GM21619 (cell line): Measurements from ENCODE around the gene CASR.
A peak's percentile ranks its signal among the peaks of the same experiment; 100 is the strongest.

Source experiments
- ATAC-seq: cut with Tn5 transposase; IDR thresholded peaks from one replicate; pipeline ENCODE4 v1.9.1; 2021; ENCODE audit not compliant: unreplicated experiment

CASR gene

GRCh38 chr3:122255757-122256439 is 72.4 kb downstream of the CASR start:
- peak; percentile 64 for ATAC-seq

GRCh38 chr3:122257644-122258364 is 74.3 kb downstream of the CASR start:
- ATAC-seq: no peak

- peak; percentile 88 for ATAC-seq
Observed at GRCh38 chr3:122258757-122259371, 75.4 kb downstream of the CASR start.

- ATAC-seq: no peak
Observed at GRCh38 chr3:122260206-122260605, 76.7 kb downstream of the CASR start.

- no peak for ATAC-seq
Observed at GRCh38 chr3:122263058-122263457, 79.6 kb downstream of the CASR start.

- no peak for ATAC-seq
Observed at GRCh38 chr3:122263974-122264588, 80.6 kb downstream of the CASR start.

GRCh38 chr3:122265957-122266356 is 82.5 kb downstream of the CASR start:
- ATAC-seq: no peak

- no peak for ATAC-seq
Observed at GRCh38 chr3:122268257-122269024, 85.0 kb downstream of the CASR start.

- ATAC-seq: no peak
Observed at GRCh38 chr3:122269045-122269444, 85.6 kb downstream of the CASR start.

- ATAC-seq: no peak
Observed at GRCh38 chr3:122271246-122271898, 87.9 kb downstream of the CASR start.

- ATAC-seq: no peak
Observed at GRCh38 chr3:122272879-122273278, 89.4 kb downstream of the CASR start.

GRCh38 chr3:122273498-122273897 is 90.0 kb downstream of the CASR start:
- ATAC-seq: no peak

GRCh38 chr3:122281891-122282290 is 98.4 kb downstream of the CASR start:
- ATAC-seq: no peak

- ATAC-seq: no peak
Observed at GRCh38 chr3:122283796-122284445, 100.5 kb downstream of the CASR start.

- no peak for ATAC-seq
Observed at GRCh38 chr3:122284486-122284885, 101.0 kb downstream of the CASR start.

GRCh38 chr3:122294359-122294758 is 110.9 kb downstream of the CASR start:
- no peak for ATAC-seq

GRCh38 chr3:122295266-122296062 is 112.0 kb downstream of the CASR start:
- no peak for ATAC-seq

GRCh38 chr3:122298239-122298638 is 114.8 kb downstream of the CASR start:
- ATAC-seq: peak; percentile 68

- ATAC-seq: no peak
Observed at GRCh38 chr3:122299215-122299614, 115.7 kb downstream of the CASR start.
